Neural crest cell (in vitro differentiated cells): ENCODE data around the gene NUPR1. TPM values are rescaled to one million over a fixed set of nuclear protein-coding genes. Genes with fewer than 3 reads are reported as not detected.

Source experiments
- DNase-seq: peaks from one replicate; pipeline ENCODE4 v3.0.0; 2021; ENCODE audit warnings: low read depth, mixed read lengths, low spot score
- H3K27ac Mint-ChIP-seq: one replicate; pipeline ENCODE4 v1.8.0; 2021; ENCODE audit warnings: mild to moderate bottlenecking, mixed read lengths; ENCODE audit not compliant: unreplicated experiment
- H3K27me3 Mint-ChIP-seq: 2 replicates; pipeline ENCODE4 v1.8.0; 2021; ENCODE audit warnings: low read depth, mild to moderate bottlenecking, mixed read lengths
- H3K36me3 Mint-ChIP-seq: 2 replicates; pipeline ENCODE4 v1.8.0; 2021; ENCODE audit warnings: low read depth, mild to moderate bottlenecking, mixed read lengths
- H3K4me1 Mint-ChIP-seq: 2 replicates; pipeline ENCODE4 v1.8.0; 2021; ENCODE audit warnings: mixed read lengths
- H3K4me3 Mint-ChIP-seq: one replicate; pipeline ENCODE4 v1.8.0; 2021; ENCODE audit warnings: mild to moderate bottlenecking, mixed read lengths
- H3K9me3 Mint-ChIP-seq: 2 replicates; pipeline ENCODE4 v1.8.0; 2021; ENCODE audit warnings: mixed read lengths
- CTCF ChIP-seq: fragments of 200-600 bp; sonication (generic); conservative IDR thresholded peaks from 2 replicates; pipeline ENCODE4 v1.5.0; 2021; ENCODE audit warnings: antibody characterized with exemption, mild to moderate bottlenecking
- total RNA-seq: library from RNA; stranded (reverse); gene quantifications from 2 replicates; pipeline ENCODE4 v1.2.1, GENCODE V29; 2021

The NUPR1 gene
- total RNA-seq, 1 donor from 2014 or later = not detected

- Mint-ChIP-seq H3K27ac (peak overlapping the region; percentile 90), H3K9me3 (no peaks in the 10 kb centered on the region), H3K27me3 (no peaks in the 10 kb centered on the region), H3K4me1 (peaks cover 14% of the 10 kb centered on the region), H3K36me3 (no peaks in the 10 kb centered on the region), H3K4me3 (no peak overlapping the region)
- TF ChIP-seq CTCF = no peak
- no peak for DNase-seq
Measured at GRCh38 chr16:28495795-28496749, 42.7 kb downstream of the NUPR1 start.

GRCh38 chr16:28495098-28495793, 43.5 kb downstream of the NUPR1 start:
- H3K27me3 Mint-ChIP-seq = no peaks in the 10 kb centered on the region
- no peak overlapping the region for H3K4me3 Mint-ChIP-seq
- peaks cover 14% of the 10 kb centered on the region for H3K4me1 Mint-ChIP-seq
- TF ChIP-seq CTCF = no peak
- H3K36me3 Mint-ChIP-seq = no peaks in the 10 kb centered on the region
- no peaks in the 10 kb centered on the region for H3K9me3 Mint-ChIP-seq
- DNase-seq = no peak
- peak overlapping the region; percentile 60 for H3K27ac Mint-ChIP-seq

GRCh38 chr16:28494121-28494851, 44.5 kb downstream of the NUPR1 start, which contains the start of gene APOBR:
APOBR (plus strand) TSS chr16:28494643; CDS start chr16:28494682, 39 bp downstream.
- Mint-ChIP-seq H3K27me3 (no peaks in the 10 kb centered on the region), H3K27ac (peak within 1 kb of the TSS; percentile 64), H3K4me1 (peaks cover 14% of the 10 kb centered on the region), H3K4me3 (peak within 1 kb of the TSS; percentile 56), H3K9me3 (no peaks in the 10 kb centered on the region), H3K36me3 (no peaks in the 10 kb centered on the region)
- DNase-seq = no peak
- no peak for TF ChIP-seq CTCF

DNA sequence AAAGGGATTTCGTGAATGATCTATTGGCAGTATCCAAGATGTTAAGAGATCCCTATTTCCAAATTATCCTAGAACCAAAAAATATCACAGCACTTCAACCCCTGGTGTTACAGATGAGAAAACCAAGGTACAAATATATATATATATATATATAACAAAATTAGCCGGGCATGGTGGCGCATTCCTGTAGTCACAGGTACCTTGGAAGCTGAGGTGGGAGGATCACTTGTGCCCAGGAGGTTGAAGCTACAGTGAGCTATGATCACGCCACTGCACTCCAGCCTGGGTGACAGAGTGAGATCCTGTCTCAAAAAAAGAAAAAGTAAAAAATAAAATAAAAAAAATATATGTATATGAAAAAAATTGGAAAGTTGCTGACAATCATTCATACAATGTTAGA, 46.3 kb downstream of the NUPR1 start:
- peak overlapping the region; percentile 100 for H3K27ac Mint-ChIP-seq
- no peaks in the 10 kb centered on the region for H3K9me3 Mint-ChIP-seq
- H3K4me1 Mint-ChIP-seq = peaks cover 14% of the 10 kb centered on the region
- no peak for TF ChIP-seq CTCF
- no peaks in the 10 kb centered on the region for H3K27me3 Mint-ChIP-seq
- no peaks in the 10 kb centered on the region for H3K36me3 Mint-ChIP-seq
- peak overlapping the region; percentile 100 for H3K4me3 Mint-ChIP-seq
- DNase-seq = no peak

GRCh38 chr16:28491970-28492474, 46.8 kb downstream of the NUPR1 start, which contains the start of gene CLN3:
CLN3 (minus strand) TSS chr16:28492074; CDS start chr16:28491759, 315 bp downstream.
- peaks cover 14% of the 10 kb centered on the region for H3K4me1 Mint-ChIP-seq
- no peaks in the 10 kb centered on the region for H3K27me3 Mint-ChIP-seq
- H3K27ac Mint-ChIP-seq = peak within 1 kb of the TSS; percentile 100
- H3K4me3 Mint-ChIP-seq = peak within 1 kb of the TSS; percentile 100
- no peaks in the 10 kb centered on the region for H3K9me3 Mint-ChIP-seq
- peak; percentile 78 for DNase-seq
- TF ChIP-seq CTCF = no peak
- peaks cover 3% of the 10 kb centered on the region for H3K36me3 Mint-ChIP-seq
